Measurements from ENCODE around the gene TRAF1.

Gene TRAF1

DNA sequence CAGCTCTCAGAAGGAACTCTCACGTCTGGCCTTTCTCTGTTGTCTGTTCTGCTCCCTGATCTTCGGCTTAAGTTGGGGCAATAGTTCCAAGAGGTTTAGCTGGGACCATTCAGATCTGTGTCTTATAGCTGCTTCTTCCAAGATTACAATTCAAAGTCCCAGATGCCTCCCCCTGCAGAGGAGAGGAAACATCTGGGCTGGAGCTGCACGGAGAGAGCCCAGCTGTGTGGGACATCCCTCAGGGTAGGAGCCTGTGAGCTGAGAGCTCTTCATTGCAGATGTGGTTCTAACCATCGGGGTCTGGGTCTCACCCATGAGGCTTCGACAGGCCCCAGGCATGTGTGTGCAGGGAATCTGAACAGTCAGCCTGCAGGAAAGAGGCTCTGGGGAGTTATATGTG lies 40.6 kb downstream of the TRAF1 start:
- DNase-seq: no peak

DNA sequence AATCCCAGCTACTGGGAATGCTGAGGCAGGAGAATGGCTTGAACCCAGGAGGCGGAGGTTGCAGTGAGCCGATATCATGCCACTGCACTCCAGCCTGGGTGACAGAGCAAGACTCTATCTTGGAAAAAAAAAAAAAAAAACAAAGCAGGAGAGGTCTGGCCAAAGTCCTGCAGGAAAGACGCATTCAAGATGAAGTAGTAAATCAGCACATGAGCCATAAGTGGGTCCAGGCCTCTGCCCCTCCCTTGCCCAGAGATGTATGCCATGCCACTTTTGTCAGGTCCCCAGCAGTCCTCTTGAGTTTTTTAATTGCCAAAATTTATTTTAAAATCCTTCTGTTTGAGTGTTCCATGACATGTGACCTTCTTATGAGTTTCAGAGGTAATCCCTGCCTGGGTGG lies 41.1 kb downstream of the TRAF1 start:
- DNase-seq: no peak

DNA sequence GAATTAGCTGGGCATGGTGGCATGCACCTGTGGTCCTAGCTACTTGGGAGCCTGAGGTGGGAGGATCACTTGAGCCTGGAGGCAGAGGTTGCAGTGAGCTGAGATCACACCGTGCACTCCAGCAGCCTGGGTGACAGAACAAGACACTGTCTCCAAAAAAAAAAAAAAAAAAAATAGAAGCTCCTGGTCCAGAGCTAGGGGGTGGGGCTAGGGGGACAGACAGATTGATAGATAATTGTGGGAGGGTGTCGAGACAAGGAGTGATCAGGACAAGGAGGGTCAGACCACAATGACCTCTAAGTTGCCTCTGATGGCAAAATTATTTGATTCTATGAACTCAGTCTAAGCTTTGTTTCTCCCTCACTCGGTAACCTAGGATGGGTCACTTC lies 43.0 kb downstream of the TRAF1 start:
- DNase-seq: no peak

DNA sequence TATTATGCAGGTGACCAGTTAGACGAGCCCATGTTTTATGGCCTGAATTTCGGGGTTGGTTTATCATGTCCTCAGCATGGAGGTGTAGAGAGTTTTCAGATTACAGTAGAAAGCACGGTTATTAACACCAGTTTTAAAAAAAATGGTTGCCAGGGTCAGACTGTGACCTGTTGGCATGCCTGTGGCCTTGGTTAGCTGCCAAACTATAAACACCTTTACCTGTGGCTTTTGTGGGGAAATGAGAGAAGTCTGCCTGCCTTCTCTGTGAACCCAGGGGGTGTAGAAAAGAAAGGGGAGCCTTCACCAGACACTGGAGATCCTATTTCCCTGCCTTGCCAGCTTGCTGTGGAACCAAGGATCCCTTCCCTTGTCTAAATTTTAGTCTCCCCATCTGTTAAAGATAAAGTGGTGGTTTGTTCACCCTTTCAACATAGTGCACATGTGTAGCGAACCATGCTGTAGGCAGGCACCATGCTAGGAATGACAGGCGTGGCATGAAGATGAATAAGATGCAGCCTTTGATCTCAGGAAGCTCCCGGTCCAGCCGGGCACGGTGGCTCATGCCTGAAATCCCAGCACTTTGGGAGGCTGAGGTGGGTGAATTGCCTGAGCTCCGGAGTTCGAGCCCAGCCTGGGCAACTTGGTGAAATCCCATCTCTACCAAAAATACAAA lies 43.5 kb downstream of the TRAF1 start:
- DNase-seq: no peak

DNA sequence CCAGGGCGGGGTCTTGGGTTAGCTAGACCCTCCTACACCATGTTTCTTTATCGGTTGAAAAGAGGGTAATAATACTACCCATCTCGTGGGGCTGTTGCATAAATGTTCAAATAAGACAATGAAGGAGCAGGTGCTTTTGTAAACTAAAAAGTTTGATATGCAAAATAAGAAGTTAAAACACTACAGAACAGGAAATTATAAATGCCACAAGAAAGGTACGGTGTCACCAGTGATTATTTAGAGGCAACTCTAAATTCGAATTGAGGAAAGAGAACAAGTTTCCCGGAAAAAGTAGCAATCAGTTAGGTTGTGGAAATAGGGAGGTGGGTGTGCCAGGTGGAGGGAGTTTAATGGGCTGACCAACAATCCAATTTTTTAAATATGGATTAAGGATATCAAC lies 47.1 kb downstream of the TRAF1 start:
- DNase-seq: no peak

DNA sequence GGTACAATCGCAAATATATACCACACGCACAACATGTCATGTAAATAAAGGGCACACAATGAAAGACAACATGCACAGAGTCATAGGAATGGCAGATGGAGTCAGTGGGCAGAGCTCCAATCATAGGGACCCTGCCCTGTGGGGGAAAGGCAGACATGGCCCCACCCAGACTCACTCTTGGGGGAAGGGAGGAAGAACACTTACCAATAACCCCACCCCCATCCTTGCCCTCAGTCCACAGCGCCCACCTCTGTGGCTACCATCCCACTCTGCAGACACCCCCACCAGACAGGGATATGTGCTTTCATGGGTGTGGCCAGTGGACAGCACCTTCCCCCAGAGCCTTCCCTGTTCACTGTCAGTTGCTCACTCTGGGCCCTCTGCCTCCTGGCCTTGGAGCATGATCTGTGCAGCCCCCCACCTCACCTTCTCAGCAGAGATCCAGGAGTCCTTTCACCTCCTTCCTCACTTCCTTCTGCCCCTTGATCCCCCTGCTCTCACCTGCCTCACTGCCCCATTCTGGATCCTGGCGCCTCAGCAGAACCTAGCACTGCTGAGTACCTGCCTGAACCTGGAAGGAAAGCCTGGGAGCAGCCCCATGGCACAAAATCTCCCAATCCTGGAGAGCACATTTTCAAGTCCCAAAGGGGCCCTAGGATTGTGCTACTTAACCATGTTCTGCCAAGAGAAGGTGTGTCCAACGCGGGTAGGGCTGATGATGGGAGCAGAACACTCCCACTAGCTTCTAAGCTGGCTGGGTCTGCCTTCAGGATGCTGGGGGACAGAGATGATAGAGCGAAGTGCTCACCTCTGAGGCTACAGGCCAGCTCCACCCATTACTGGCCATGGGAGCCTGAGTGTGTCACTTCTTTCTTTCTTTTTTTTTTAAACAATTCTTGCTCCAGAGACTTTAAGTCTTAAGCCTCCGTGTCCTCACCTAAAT lies 48.1 kb downstream of the TRAF1 start:
- DNase-seq: no peak

DNA sequence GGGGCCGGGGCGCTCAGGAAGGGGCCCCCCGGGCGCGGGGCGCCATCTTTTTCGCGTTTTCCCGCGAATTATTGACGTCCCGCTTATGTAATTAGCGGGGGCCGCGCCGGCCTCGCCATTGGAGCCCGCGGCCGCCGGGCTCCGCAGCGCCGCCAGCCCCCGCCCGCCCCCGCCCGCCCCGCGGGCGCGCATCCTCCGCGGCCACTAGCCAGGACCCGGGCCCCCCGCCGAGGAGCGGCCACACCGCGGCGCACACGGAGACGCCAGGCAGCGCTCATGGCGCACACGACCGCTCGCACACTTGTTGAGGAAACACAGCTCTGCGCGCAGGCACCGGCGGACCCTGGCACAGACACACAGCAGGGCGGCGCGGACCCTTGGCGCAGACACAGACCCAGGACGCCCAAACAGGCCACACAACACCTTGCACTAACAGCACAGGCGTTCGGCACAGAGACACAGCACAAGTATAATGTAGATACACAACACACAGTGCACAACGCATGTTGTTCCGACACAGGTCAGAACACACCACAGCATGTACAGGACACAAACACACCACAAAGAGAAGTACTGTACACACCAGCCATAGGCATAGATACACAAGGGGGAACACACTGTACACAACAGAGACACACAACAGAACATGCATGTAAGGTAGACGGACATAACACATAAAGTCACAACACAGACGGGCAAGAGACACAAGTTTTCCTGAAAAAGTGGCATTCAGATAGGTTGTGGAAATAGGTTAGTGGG lies 49.1 kb downstream of the TRAF1 start:
- DNase-seq: peak; percentile 82

DNA sequence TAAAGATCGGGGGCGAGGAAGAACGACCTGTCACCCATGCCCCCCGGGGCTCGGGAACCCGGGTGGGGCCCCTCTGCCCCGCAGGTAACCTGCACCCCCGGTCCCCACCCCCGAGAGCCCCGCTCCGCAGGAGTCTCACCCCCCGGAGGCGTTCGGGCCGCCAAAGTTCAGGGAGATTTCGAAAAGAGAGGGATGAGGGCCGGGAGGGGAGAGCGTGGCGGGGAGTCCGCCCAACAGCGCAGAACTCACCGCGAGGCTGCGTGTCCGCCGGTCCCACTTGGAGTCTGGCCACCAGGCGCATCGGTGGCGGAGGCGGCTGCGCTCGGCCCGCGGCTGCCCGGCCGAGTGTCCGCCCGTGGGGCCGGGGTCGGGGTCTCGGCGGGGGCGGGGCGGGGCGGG lies 49.8 kb downstream of the TRAF1 start, which contains the start of gene PHF19:
PHF19 (minus strand) TSS at position 347 of the 399 bp plus-strand sequence. CDS start 2,447 bp downstream, outside the sequence.
- peak; percentile 51 for DNase-seq

DNA sequence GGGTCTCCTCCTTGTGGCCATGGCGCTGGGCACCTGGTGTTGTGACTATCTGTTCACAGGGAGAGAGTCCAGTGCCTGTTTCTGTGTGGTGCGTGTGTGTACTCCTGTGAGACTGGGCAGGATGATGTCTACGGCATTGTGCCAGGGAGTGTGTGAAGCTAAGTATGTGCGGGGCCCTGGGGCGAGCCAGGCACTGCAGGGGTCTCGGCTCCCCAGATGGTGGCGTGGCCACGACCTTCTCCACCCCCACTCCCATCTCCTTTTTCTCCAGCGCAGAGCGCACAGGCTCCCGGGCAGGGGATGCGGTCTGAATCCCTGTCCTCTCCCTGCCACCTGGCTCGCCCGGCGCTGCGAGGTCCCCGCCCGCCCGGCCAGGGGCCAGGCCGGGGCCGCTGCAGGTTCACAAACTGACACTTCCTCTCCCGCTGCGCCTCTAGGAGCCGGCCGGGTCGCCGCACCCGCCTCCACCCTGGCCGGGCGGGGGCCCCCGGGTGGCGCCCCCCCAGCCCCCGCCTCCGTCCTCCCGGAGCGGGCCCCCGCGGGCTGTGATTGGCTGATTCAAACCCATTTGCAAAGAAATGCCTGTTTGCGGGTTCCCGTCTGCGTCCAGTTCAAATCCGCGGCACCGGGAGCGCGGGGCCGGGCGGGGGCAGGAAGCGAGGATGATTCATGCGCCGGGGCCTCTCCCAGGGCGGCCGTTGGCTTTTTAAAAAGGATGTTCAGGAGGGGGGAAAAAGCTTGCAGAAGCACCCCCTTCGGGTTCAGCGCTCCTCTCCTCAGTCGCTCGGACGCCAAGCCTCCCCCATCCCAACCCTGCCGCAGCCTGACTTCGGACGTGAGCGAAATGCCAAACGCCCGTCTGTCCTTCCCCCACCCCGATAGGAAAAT lies 50.4 kb downstream of the TRAF1 start:
- peak; percentile 87 for DNase-seq

DNA sequence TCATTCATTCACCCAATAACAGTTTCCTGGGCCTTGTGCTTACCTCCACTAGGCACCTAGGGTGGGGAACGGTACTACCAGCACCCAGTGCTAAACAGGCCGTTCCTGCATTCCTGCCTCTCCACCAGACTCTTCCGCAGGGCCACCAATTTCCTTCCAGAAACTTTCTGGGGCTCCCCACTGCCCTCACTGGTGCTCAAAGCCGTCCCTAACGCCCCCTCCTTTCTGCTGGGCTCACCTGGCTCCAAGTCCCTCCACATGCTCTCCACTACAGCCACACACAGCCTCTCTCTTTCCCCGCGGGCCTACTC lies 51.0 kb downstream of the TRAF1 start:
- DNase-seq: no peak

DNA sequence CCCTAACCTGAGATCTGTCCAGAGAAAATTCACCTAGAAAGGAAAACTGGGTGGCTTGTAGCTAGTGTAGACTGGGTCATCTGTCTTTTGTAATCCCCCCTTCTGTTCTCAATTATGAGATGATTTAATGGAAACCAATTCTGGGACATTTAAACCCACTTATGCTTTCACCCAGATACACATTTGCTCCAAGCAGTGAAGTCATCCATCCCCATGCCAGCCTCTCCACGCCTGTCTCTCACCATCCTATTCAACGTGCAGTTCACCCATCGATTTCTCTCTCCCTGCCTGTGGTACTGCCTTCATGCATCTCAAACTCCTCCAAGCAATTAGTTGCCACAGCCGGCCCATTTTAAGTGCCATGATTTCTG lies 51.4 kb downstream of the TRAF1 start:
- DNase-seq: no peak

DNA sequence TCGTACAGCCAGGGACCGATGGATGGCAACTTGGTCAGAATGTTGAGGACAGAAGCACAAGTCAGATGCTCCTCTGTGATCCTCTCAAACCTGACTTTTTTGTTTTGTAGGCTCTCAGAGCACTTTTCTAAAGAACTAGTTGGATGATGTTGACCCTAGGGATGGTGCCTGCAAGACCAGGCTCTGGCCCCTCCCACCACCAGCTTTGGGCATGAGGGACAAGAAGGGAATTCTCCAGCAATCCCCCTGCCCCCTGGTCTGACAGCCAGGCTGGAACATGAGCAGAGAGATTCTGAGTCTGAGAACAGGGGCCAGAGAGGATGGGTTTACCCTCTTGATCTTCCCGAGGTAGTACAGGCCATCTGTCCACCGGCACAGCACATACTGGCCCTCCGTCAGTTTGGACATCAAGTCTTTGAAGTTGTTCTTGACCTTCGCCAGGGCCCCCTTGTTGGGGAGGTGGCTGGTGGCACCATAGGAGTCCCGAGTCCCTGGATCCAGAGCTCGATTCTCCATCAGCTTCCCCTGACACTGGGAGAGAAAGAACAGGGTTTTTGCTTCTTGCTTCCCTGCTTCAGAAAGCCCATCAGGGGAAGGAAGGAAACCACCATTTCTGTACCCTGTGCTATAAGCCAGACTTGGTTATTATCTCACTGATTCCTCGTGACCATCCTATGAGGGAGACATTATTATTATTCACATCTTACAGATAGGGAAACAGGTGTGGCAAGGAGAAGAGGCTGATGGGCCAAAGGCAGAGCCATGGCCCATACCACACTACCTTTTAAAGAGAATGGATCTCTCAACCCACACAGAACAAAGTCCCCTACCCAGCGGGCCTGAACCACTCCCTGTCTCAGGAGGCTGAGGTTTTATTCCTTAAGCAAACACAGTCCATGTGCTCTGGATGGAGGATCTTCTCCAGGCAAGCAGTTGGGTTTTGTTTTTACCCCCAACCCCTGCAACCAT lies 52.1 kb downstream of the TRAF1 start:
- DNase-seq: no peak

DNA sequence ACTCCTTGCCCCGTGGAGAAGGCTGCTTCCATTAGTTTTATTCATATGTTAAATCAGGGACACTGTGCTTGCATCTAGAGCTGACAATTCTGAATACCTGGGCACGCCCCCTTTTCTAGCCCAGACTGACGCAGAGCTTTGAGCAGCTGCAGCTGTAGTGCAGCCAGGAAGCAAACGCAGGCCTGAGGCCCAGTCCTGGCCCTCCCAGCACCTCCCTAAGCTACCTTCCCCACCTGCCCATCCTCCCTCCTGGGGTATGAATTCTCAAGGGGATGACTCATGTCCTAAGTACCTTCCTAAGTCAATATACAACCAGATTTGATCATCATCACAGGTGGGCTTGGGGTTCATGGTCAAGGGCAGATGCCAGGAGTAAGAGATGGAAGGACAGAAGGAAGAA lies 53.1 kb downstream of the TRAF1 start:
- DNase-seq: no peak

DNA sequence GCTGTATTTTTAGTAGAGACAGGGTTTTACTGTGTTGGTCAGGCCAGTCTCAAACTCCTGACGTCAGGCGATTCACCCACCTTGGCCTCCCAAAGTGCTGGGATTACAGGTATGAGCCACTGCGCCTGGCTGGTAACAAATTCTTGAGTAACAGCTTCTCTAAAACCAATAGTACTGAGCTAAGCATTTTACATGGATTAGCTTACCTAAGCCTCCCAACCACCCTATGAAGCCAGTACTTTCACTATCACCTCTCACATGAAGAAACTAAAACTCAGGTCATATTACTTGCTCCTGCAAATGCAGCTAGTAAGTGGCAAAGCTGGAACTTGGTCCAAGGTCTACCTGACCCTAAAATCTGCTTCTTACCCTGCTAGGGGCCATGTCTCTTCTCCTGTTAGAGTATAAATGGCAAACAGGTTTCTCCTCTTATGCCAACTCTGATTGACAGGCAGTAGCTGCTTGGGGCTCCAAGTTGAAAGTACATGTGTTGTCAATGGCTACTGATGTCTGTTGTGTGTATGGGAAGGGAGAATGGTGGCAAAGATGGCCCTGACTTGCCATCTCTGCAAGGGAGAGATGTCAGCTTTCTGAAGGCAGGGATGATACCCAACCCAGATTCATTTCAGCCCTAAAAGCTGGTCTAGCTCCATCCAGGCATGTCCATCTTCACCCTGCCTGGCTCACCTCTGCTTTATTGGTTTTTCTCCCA lies 53.6 kb downstream of the TRAF1 start:
- no peak for DNase-seq

DNA sequence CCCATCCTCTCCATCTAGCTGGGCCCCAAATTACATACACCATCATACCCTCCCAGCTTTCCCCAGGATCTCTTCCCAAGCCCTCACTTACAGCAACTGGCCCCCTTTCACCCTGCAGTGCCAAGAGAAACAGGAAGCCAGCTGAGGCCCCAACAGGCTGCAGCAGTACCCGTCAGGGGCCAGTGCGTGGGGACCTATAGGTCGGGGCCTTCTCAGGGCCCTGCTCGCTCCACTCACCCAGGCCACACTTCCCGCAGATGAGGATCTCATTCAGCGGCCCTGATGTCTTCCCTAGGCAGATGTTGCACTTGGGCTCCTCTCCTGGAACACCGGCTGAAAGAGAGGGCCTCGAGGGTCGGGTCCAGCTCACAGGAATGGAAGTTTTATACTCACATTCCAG lies 56.4 kb downstream of the TRAF1 start:
- no peak for DNase-seq

DNA sequence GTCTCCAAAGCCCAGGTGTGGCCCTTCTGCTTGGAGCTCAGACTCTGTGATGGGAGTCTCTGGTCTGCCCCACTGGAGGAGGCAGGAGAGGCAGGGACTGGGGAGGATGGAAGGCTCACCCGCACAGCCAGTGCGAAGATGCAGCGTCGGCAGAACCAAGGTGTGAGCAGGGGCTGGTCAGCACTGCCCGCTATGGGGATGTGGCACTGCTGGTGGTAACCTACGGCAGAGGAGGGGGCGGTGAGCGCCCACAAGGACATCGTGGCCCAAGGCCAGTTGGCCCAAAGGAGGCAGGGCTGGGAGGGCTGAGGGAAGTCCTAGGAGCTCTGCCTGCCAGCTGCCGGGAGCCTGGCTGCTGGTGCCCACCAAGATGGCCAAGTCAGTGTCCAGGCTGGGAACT lies 56.9 kb downstream of the TRAF1 start:
- DNase-seq: no peak

DNA sequence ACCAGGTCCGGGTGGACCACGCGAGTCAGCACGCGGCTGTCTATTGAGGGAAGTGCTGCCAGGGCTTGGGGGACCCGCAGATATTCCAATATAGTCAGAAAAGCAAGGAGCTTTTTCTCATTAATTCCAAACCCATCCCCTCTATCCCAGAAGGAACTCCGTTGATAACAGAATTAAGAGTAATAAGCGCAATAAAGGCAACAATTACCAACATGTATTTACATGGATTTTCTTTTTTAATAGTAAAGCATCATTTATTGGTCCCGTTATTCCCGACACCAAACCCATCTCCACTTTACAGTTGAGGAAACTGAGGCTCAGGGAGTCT lies 57.3 kb downstream of the TRAF1 start:
- no peak for DNase-seq

DNA sequence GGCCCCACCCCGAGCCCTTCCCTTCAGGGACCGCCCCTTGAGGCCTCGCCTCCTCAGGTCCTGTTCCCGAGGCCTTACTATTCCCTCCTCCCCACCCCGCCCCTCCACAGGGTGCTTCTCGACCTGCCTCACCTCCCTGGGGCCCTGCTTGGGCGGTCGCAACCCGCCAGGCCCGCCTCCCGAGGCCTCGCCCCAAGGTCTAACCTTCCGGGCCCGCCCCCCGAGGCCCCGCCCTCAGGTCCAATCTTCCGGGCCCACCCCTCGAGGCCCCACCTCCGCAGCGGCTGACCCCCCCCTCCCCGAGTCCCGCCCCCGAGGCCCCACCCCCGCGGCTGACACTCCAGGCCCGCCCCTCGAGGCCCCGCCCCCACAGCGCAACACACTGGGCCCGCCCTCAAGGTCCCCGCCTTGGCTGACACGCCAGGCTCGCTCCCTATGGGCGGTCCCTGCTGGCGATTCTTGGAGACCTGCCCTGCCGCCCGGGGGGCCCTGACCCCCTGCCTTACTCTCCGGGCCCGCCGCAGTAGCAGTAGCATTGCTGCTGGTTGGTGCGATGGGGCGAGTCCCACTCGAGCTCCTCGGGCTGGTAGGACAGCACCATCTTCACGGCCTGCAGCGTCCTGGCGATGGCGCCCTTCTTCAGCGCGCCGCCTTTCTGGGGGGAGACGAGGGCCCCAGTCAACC lies 57.8 kb downstream of the TRAF1 start:
- no peak for DNase-seq

DNA sequence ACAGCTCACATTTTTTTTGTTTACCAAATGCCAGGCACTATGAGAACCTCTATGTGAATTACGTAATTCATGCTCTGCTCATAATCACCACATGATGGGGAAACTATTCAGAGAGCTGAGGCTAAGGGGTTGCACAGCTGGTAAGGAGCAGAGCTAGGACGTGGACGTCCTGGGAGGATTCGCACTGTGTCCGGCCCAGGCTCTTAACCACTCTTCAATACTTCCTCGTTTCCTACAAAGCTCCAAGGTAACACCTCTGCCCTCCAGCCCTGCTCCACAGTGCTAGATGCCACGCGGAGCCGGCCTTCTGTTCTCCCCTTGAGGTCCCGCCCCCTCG lies 58.3 kb downstream of the TRAF1 start:
- no peak for DNase-seq

DNA sequence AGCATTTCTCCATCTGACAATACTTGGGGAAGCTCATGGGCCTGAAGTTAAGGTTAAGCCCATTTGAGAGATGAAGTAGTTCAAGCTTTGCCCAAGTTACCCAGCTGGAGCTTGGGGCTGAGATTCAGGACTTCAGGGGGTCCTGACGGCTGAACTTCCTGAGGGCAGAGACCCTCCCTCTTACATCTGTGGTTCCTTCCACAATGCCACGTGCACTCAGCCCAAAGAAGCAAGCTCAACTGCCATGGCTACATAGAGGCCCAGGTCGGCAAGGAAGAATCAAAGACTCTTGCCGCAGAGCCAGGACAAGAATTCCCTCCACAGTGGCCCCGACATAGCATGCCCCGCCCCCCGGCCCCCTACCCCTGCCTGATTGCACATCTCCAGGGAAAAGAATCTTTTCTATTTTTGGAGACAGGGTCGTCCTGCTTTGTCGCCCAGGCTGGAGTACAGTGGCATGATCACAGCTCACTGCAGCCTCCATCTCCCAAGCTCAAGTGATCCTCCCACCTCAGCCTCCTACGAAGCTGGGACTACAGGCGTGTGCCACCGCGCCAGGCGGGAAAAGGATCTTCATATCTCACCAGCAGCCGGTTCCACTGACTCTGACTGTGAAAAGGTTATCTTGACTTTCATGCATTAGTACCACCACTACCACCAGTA lies 58.8 kb downstream of the TRAF1 start:
- DNase-seq: no peak

Measured in NCI-H146 (cell line).